ENCODE results near the gene SWAP70. TPM values are rescaled to one million over a fixed set of nuclear protein-coding genes. Genes with fewer than 3 reads are reported as not detected.

Gene SWAP70
- total and polyA plus RNA-seq, 9 of the 15 experiments (the other 6 are each of a cell fraction or from before 2014, with no cell fraction given) = 1.7 to 4.9 (median 3.9) TPM

DNA sequence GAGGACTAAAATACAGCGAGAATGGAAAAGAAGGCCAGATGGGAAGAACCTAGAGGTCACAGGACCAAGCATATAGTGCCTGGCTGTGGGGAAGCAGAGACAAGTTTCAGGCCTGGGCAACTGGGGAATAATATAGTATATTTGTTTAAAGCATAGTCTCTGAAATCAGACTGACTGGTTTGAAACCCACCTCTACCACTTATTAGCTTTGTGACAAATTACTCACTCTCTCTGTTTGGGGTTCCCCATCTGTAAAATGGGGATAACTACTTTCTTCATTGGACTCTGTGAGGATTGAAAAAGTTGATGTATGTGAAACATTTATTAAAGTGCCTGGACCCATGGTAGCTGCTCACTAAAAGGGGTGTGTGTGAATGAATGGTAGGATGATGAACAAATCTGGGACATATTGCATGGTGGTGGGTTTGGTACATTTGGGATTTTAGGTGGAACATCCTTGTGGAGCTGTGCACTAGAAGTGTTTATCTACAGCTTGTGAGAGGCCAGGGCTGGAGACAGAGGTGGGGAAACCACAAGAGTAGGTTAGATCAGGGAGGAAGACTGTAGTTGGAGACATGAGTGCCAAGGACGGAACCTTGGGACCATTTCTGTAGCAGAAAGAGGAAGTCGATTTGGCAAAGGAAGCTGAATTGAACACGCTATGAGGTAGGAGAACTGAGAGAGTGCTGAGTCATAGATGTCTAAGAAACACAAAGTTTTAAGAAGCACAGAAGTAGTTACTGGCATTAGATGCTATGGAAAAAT is 52.6 kb downstream of the SWAP70 start (continued):
- TF ChIP-seq, protein P1, sequence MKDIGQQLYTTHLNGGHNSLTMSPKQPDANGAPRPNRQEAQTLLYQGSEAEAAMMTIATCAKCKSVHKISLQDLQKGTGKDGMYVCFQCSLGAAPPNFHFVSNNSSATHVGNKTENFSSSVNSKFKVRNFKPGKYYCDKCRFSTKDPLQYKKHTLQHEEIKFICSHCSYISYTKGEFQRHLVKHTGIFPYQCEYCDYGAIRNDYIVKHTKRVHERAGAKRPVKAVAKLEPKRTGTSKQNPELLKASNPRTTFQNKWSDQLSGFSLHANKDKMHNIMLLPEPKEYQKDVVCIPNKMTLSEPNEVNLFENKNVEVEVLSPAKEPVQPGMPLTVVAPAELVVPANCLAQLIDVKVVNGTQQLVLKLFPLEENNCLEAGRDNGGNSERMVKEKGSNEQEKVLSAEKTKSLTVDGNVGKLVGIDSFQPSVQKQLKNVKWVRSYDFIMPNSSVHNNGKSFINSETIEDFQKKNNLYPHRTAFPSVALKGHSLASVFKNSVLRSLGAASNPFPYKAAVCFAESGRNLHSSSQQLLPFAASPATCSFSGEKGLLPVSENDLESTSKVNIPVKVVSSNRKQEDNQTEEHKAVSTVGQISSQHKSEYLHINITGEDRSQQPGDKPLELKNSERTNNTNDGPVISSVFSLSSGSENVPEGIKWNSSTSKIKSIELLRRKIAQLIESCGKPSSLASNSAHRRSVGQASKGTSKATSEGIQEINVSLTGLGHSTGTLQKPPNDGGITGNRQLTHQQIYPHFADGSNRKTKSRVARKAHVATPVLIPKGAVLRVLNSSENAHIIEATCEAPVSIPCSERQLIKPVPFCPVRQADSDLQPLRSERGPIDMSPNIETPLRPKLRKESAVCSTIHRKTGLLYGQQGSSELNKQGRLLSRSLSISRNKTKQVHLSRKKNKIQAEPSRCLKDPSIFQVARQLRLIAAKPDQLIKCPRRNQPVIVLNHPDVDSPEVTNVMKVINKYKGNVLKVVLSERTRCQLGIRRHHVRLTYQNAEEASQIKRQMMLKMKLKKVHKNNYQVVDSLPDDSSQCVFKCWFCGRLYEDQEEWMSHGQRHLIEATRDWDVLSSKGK (CRISPR knock-in tag; IDR thresholded peaks at IDR 0.05) = no peak
- TF ChIP-seq RFX5 (IDR thresholded peaks at IDR 0.05; ENCODE audit: low read depth, low read length) (no peak), NFRKB (IDR thresholded peaks at IDR 0.05; ENCODE audit: low read depth) (0 out of 2 replicates have a peak, but pooled peaks have one; percentile 32), MLLT1 (IDR thresholded peaks at IDR 0.05) (no peak), HDAC1 (IDR thresholded peaks at IDR 0.05) (no peak), JUNB (CRISPR knock-in tag; conservative IDR thresholded peaks at IDR 0.05) (no peak), ZNF75A (CRISPR knock-in tag; IDR thresholded peaks at IDR 0.05) (no peak), ZFP30 (CRISPR knock-in tag; IDR thresholded peaks at IDR 0.05; ENCODE audit: borderline replicate concordance) (no peak), ZEB2 (IDR thresholded peaks at IDR 0.05) (0 out of 2 replicates have a peak, but pooled peaks have one; percentile 48), SAFB (IDR thresholded peaks at IDR 0.05; ENCODE audit: borderline replicate concordance, low read depth, low read length) (no peak), CTBP1 (IDR thresholded peaks at IDR 0.05; ENCODE audit: borderline replicate concordance) (peak; percentile 77), ARID2 (IDR thresholded peaks at IDR 0.05) (no peak), DPF2 (IDR thresholded peaks at IDR 0.05) (peak; percentile 64)
- TF ChIP-seq, protein P2, sequence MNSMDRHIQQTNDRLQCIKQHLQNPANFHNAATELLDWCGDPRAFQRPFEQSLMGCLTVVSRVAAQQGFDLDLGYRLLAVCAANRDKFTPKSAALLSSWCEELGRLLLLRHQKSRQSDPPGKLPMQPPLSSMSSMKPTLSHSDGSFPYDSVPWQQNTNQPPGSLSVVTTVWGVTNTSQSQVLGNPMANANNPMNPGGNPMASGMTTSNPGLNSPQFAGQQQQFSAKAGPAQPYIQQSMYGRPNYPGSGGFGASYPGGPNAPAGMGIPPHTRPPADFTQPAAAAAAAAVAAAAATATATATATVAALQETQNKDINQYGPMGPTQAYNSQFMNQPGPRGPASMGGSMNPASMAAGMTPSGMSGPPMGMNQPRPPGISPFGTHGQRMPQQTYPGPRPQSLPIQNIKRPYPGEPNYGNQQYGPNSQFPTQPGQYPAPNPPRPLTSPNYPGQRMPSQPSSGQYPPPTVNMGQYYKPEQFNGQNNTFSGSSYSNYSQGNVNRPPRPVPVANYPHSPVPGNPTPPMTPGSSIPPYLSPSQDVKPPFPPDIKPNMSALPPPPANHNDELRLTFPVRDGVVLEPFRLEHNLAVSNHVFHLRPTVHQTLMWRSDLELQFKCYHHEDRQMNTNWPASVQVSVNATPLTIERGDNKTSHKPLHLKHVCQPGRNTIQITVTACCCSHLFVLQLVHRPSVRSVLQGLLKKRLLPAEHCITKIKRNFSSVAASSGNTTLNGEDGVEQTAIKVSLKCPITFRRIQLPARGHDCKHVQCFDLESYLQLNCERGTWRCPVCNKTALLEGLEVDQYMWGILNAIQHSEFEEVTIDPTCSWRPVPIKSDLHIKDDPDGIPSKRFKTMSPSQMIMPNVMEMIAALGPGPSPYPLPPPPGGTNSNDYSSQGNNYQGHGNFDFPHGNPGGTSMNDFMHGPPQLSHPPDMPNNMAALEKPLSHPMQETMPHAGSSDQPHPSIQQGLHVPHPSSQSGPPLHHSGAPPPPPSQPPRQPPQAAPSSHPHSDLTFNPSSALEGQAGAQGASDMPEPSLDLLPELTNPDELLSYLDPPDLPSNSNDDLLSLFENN (IDR thresholded peaks at IDR 0.05; ENCODE audit: low read depth in 2 of 2, low read length in 2 of 2) = no peak
- TF ChIP-seq, protein P3, sequence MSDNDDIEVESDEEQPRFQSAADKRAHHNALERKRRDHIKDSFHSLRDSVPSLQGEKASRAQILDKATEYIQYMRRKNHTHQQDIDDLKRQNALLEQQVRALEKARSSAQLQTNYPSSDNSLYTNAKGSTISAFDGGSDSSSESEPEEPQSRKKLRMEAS (CRISPR knock-in tag; IDR thresholded peaks at IDR 0.05) = no peak
- TF ChIP-seq, protein P4, sequence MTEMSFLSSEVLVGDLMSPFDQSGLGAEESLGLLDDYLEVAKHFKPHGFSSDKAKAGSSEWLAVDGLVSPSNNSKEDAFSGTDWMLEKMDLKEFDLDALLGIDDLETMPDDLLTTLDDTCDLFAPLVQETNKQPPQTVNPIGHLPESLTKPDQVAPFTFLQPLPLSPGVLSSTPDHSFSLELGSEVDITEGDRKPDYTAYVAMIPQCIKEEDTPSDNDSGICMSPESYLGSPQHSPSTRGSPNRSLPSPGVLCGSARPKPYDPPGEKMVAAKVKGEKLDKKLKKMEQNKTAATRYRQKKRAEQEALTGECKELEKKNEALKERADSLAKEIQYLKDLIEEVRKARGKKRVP (CRISPR knock-in tag; IDR thresholded peaks at IDR 0.05) = no peak
- TF ChIP-seq, protein P5, sequence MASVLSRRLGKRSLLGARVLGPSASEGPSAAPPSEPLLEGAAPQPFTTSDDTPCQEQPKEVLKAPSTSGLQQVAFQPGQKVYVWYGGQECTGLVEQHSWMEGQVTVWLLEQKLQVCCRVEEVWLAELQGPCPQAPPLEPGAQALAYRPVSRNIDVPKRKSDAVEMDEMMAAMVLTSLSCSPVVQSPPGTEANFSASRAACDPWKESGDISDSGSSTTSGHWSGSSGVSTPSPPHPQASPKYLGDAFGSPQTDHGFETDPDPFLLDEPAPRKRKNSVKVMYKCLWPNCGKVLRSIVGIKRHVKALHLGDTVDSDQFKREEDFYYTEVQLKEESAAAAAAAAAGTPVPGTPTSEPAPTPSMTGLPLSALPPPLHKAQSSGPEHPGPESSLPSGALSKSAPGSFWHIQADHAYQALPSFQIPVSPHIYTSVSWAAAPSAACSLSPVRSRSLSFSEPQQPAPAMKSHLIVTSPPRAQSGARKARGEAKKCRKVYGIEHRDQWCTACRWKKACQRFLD (CRISPR knock-in tag; IDR thresholded peaks at IDR 0.05) = 0 out of 2 replicates have a peak, but pooled peaks have one; percentile 22

All from K562 (cell line).